ENCODE measurements around the gene DDX10.

The DDX10 gene

GRCh38 chr11:108802492-108802891, 137.6 kb downstream of the DDX10 start:
- H3K79me1 ChIP-seq (ENCODE audit: low read depth, low read length): no peaks in the 10 kb centered on the region
- H3K4me3 ChIP-seq (ENCODE audit: low read length in 2 of 2): no peak overlapping the region
- no peaks in the 10 kb centered on the region for H3K9me3 ChIP-seq (replicated peaks in 1 of 2; ENCODE audit: control insufficient read depth in 2 of 2, insufficient read depth in 1 of 2, low read depth in 1 of 2, low read length in 2 of 2)
- no peak overlapping the region for H3K4ac ChIP-seq (ENCODE audit: low read length)
- no peak overlapping the region for H3K4me2 ChIP-seq (ENCODE audit: insufficient read depth, low read length, poor library complexity, severe bottlenecking)
- no peak overlapping the region for H3K18ac ChIP-seq (ENCODE audit: low read length)
- H2BK12ac ChIP-seq (ENCODE audit: low read length): no peak overlapping the region
- no peaks in the 10 kb centered on the region for H3K4me1 ChIP-seq (ENCODE audit: control insufficient read depth in 2 of 2, insufficient read depth in 1 of 2, low read depth in 1 of 2, low read length in 2 of 2)
- no peak overlapping the region for H3K27ac ChIP-seq (replicated peaks; ENCODE audit: low read length)
- no peak overlapping the region for H2AFZ ChIP-seq (ENCODE audit: low read length)
- H3K14ac ChIP-seq (ENCODE audit: low read length): no peak overlapping the region
- H4K91ac ChIP-seq (ENCODE audit: low read depth, low read length, poor library complexity): no peak overlapping the region
- H2BK15ac ChIP-seq (ENCODE audit: low read length): no peak overlapping the region
- no peak overlapping the region for H3K9ac ChIP-seq (ENCODE audit: low read depth, low read length, poor library complexity)
- no peak for DNase-seq (ENCODE audit: low spot score)
- no peak overlapping the region for H2BK120ac ChIP-seq (ENCODE audit: low read depth, low read length)
- H3K27me3 ChIP-seq (ENCODE audit: control insufficient read depth in 3 of 3, insufficient read depth in 3 of 3, low read depth in 1 of 3, low read length in 3 of 3): no peaks in the 10 kb centered on the region
- no peaks in the 10 kb centered on the region for H3K36me3 ChIP-seq (replicated peaks in 1 of 2; ENCODE audit: control insufficient read depth in 2 of 2, insufficient read depth in 2 of 2, low read length in 2 of 2)
- no peak overlapping the region for H2BK5ac ChIP-seq (ENCODE audit: low read length)
- H2AK5ac ChIP-seq (ENCODE audit: low read depth, low read length): no peak overlapping the region
- H3K23ac ChIP-seq (ENCODE audit: low read depth, low read length, poor library complexity): no peak overlapping the region
- H4K8ac ChIP-seq (ENCODE audit: low read depth, low read length): no peak overlapping the region
- no CpG with 5 or more reads among the region's 1 CpG for WGBS, 2 donors (ENCODE audit: extremely low coverage in 2 of 2, insufficient read length in 2 of 2, insufficient replicate concordance in 1 of 2)

- H2BK120ac ChIP-seq (ENCODE audit: low read depth, low read length): no peak overlapping the region
- no CpG with 5 or more reads among the region's 1 CpG for WGBS, 2 donors (ENCODE audit: extremely low coverage in 2 of 2, insufficient read length in 2 of 2, insufficient replicate concordance in 1 of 2)
- no peak overlapping the region for H3K18ac ChIP-seq (ENCODE audit: low read length)
- no peak overlapping the region for H3K4ac ChIP-seq (ENCODE audit: low read length)
- DNase-seq (ENCODE audit: low spot score): no peak
- no peaks in the 10 kb centered on the region for H3K36me3 ChIP-seq (replicated peaks in 1 of 2; ENCODE audit: control insufficient read depth in 2 of 2, insufficient read depth in 2 of 2, low read length in 2 of 2)
- no peak overlapping the region for H3K9ac ChIP-seq (ENCODE audit: low read depth, low read length, poor library complexity)
- H2AK5ac ChIP-seq (ENCODE audit: low read depth, low read length): no peak overlapping the region
- H3K27ac ChIP-seq (replicated peaks; ENCODE audit: low read length): no peak overlapping the region
- H3K4me2 ChIP-seq (ENCODE audit: insufficient read depth, low read length, poor library complexity, severe bottlenecking): no peak overlapping the region
- H4K91ac ChIP-seq (ENCODE audit: low read depth, low read length, poor library complexity): no peak overlapping the region
- no peak overlapping the region for H2BK5ac ChIP-seq (ENCODE audit: low read length)
- H3K4me1 ChIP-seq (ENCODE audit: control insufficient read depth in 2 of 2, insufficient read depth in 1 of 2, low read depth in 1 of 2, low read length in 2 of 2): no peaks in the 10 kb centered on the region
- no peak overlapping the region for H3K14ac ChIP-seq (ENCODE audit: low read length)
- no peak overlapping the region for H4K8ac ChIP-seq (ENCODE audit: low read depth, low read length)
- no peak overlapping the region for H2AFZ ChIP-seq (ENCODE audit: low read length)
- H2BK15ac ChIP-seq (ENCODE audit: low read length): no peak overlapping the region
- H3K27me3 ChIP-seq (ENCODE audit: control insufficient read depth in 3 of 3, insufficient read depth in 3 of 3, low read depth in 1 of 3, low read length in 3 of 3): no peaks in the 10 kb centered on the region
- H3K9me3 ChIP-seq (replicated peaks in 1 of 2; ENCODE audit: control insufficient read depth in 2 of 2, insufficient read depth in 1 of 2, low read depth in 1 of 2, low read length in 2 of 2): no peaks in the 10 kb centered on the region
- no peak overlapping the region for H3K23ac ChIP-seq (ENCODE audit: low read depth, low read length, poor library complexity)
- H3K79me1 ChIP-seq (ENCODE audit: low read depth, low read length): no peaks in the 10 kb centered on the region
- no peak overlapping the region for H2BK12ac ChIP-seq (ENCODE audit: low read length)
- no peak overlapping the region for H3K4me3 ChIP-seq (ENCODE audit: low read length in 2 of 2)
These were observed 138.9 kb downstream of the DDX10 start for GRCh38 chr11:108803776-108804175.

GRCh38 chr11:108804511-108804910, 139.6 kb downstream of the DDX10 start:
- H3K4me3 ChIP-seq (ENCODE audit: low read length in 2 of 2): no peak overlapping the region
- no peak overlapping the region for H2BK5ac ChIP-seq (ENCODE audit: low read length)
- H3K4me2 ChIP-seq (ENCODE audit: insufficient read depth, low read length, poor library complexity, severe bottlenecking): no peak overlapping the region
- no peak overlapping the region for H4K8ac ChIP-seq (ENCODE audit: low read depth, low read length)
- no peak for DNase-seq (ENCODE audit: low spot score)
- H3K4me1 ChIP-seq (ENCODE audit: control insufficient read depth in 2 of 2, insufficient read depth in 1 of 2, low read depth in 1 of 2, low read length in 2 of 2): no peaks in the 10 kb centered on the region
- no peaks in the 10 kb centered on the region for H3K36me3 ChIP-seq (replicated peaks in 1 of 2; ENCODE audit: control insufficient read depth in 2 of 2, insufficient read depth in 2 of 2, low read length in 2 of 2)
- no CpG with 5 or more reads among the region's 2 CpGs for WGBS, 2 donors (ENCODE audit: extremely low coverage in 2 of 2, insufficient read length in 2 of 2, insufficient replicate concordance in 1 of 2)
- H3K14ac ChIP-seq (ENCODE audit: low read length): no peak overlapping the region
- H2BK120ac ChIP-seq (ENCODE audit: low read depth, low read length): no peak overlapping the region
- H3K9me3 ChIP-seq (replicated peaks in 1 of 2; ENCODE audit: control insufficient read depth in 2 of 2, insufficient read depth in 1 of 2, low read depth in 1 of 2, low read length in 2 of 2): no peaks in the 10 kb centered on the region
- no peak overlapping the region for H3K18ac ChIP-seq (ENCODE audit: low read length)
- H2BK15ac ChIP-seq (ENCODE audit: low read length): no peak overlapping the region
- no peak overlapping the region for H3K9ac ChIP-seq (ENCODE audit: low read depth, low read length, poor library complexity)
- H3K27ac ChIP-seq (replicated peaks; ENCODE audit: low read length): no peak overlapping the region
- H2AFZ ChIP-seq (ENCODE audit: low read length): no peak overlapping the region
- no peak overlapping the region for H2BK12ac ChIP-seq (ENCODE audit: low read length)
- no peaks in the 10 kb centered on the region for H3K79me1 ChIP-seq (ENCODE audit: low read depth, low read length)
- H2AK5ac ChIP-seq (ENCODE audit: low read depth, low read length): no peak overlapping the region
- no peaks in the 10 kb centered on the region for H3K27me3 ChIP-seq (ENCODE audit: control insufficient read depth in 3 of 3, insufficient read depth in 3 of 3, low read depth in 1 of 3, low read length in 3 of 3)
- no peak overlapping the region for H4K91ac ChIP-seq (ENCODE audit: low read depth, low read length, poor library complexity)
- H3K23ac ChIP-seq (ENCODE audit: low read depth, low read length, poor library complexity): no peak overlapping the region
- no peak overlapping the region for H3K4ac ChIP-seq (ENCODE audit: low read length)

GRCh38 chr11:108805030-108805429, 140.2 kb downstream of the DDX10 start:
- no peak overlapping the region for H2BK15ac ChIP-seq (ENCODE audit: low read length)
- no peak overlapping the region for H3K9ac ChIP-seq (ENCODE audit: low read depth, low read length, poor library complexity)
- no peaks in the 10 kb centered on the region for H3K79me1 ChIP-seq (ENCODE audit: low read depth, low read length)
- no peak overlapping the region for H2BK12ac ChIP-seq (ENCODE audit: low read length)
- no peak overlapping the region for H2AK5ac ChIP-seq (ENCODE audit: low read depth, low read length)
- H2BK120ac ChIP-seq (ENCODE audit: low read depth, low read length): no peak overlapping the region
- H3K4me2 ChIP-seq (ENCODE audit: insufficient read depth, low read length, poor library complexity, severe bottlenecking): no peak overlapping the region
- H3K18ac ChIP-seq (ENCODE audit: low read length): no peak overlapping the region
- H3K9me3 ChIP-seq (replicated peaks in 1 of 2; ENCODE audit: control insufficient read depth in 2 of 2, insufficient read depth in 1 of 2, low read depth in 1 of 2, low read length in 2 of 2): no peaks in the 10 kb centered on the region
- H3K4me3 ChIP-seq (ENCODE audit: low read length in 2 of 2): no peak overlapping the region
- H3K36me3 ChIP-seq (replicated peaks in 1 of 2; ENCODE audit: control insufficient read depth in 2 of 2, insufficient read depth in 2 of 2, low read length in 2 of 2): no peaks in the 10 kb centered on the region
- DNase-seq (ENCODE audit: low spot score): no peak
- no peak overlapping the region for H3K23ac ChIP-seq (ENCODE audit: low read depth, low read length, poor library complexity)
- no peaks in the 10 kb centered on the region for H3K27me3 ChIP-seq (ENCODE audit: control insufficient read depth in 3 of 3, insufficient read depth in 3 of 3, low read depth in 1 of 3, low read length in 3 of 3)
- H3K27ac ChIP-seq (replicated peaks; ENCODE audit: low read length): no peak overlapping the region
- H2BK5ac ChIP-seq (ENCODE audit: low read length): no peak overlapping the region
- H4K91ac ChIP-seq (ENCODE audit: low read depth, low read length, poor library complexity): no peak overlapping the region
- no CpG with 5 or more reads among the region's 2 CpGs for WGBS, 2 donors (ENCODE audit: extremely low coverage in 2 of 2, insufficient read length in 2 of 2, insufficient replicate concordance in 1 of 2)
- no peak overlapping the region for H2AFZ ChIP-seq (ENCODE audit: low read length)
- H3K4ac ChIP-seq (ENCODE audit: low read length): no peak overlapping the region
- H3K4me1 ChIP-seq (ENCODE audit: control insufficient read depth in 2 of 2, insufficient read depth in 1 of 2, low read depth in 1 of 2, low read length in 2 of 2): no peaks in the 10 kb centered on the region
- no peak overlapping the region for H3K14ac ChIP-seq (ENCODE audit: low read length)
- H4K8ac ChIP-seq (ENCODE audit: low read depth, low read length): no peak overlapping the region

Measured in neuronal stem cell (in vitro differentiated cells).